DND-41 (cell line): ENCODE measurements around the gene PSMD13.
"Not testable (repeated sequence)": the region's sequence is repeated elsewhere in the genome, so short reads cannot be mapped to it uniquely, and the experiment has no call there.

Experiments
- ATAC-seq: fragments of 200-7000 bp; cut with Tn5 transposase; 3 replicates; pipeline ENCODE4 v1.9.1; 2021; ENCODE audit warnings: low read depth; ENCODE audit not compliant: insufficient read depth
- DNase-seq: peaks from one replicate; pipeline ENCODE4 v3.0.0-alpha.2; 2020
- H2AFZ ChIP-seq: 2 replicates; pipeline ENCODE4 v1.6.0; 2012; ENCODE audit warnings: low read depth, low read length
- H3K27ac ChIP-seq: 2 replicates; pipeline ENCODE4 v1.5.1; 2012; ENCODE audit warnings: low read length, inconsistent platforms
- H3K27me3 ChIP-seq: fragments of 200-600 bp; sonication (generic); 2 replicates; pipeline ENCODE4 v1.6.0; 2012; ENCODE audit warnings: low read length, mild to moderate bottlenecking, inconsistent platforms; ENCODE audit not compliant: insufficient read depth, poor library complexity
- H3K36me3 ChIP-seq: 2 replicates; pipeline ENCODE4 v1.5.1; 2012; ENCODE audit warnings: low read length, inconsistent platforms; ENCODE audit not compliant: insufficient read depth
- H3K4me1 ChIP-seq: 2 replicates; pipeline ENCODE4 v1.5.1; 2012; ENCODE audit warnings: mild to moderate bottlenecking, low read length; ENCODE audit not compliant: insufficient read depth
- H3K4me2 ChIP-seq: 2 replicates; pipeline ENCODE4 v1.6.0; 2012; ENCODE audit warnings: mild to moderate bottlenecking, moderate library complexity, low read length, inconsistent platforms; ENCODE audit not compliant: insufficient read depth
- H3K4me3 ChIP-seq, 2 experiments: fragments of 200-600 bp in 1 of 2; shearing (Covaris generic) in 1 of 2; 2 replicates each; pipeline ENCODE4 v1.5.1; 2012 to 2016; ENCODE audit warnings: inconsistent platforms in 2 of 2, low read length in 2 of 2, mild to moderate bottlenecking in 2 of 2, low read depth in 1 of 2, moderate library complexity in 1 of 2
- H3K79me2 ChIP-seq: 2 replicates; pipeline ENCODE4 v1.6.0; 2012; ENCODE audit warnings: low read length, inconsistent platforms; ENCODE audit not compliant: insufficient read depth
- H3K9ac ChIP-seq: 2 replicates; pipeline ENCODE4 v1.6.0; 2012; ENCODE audit warnings: low read depth, mild to moderate bottlenecking, inconsistent platforms, low read length, moderate library complexity
- H3K9me3 ChIP-seq: 2 replicates; pipeline ENCODE4 v1.5.1; 2012; ENCODE audit warnings: low read length, moderate library complexity, mild to moderate bottlenecking, inconsistent platforms; ENCODE audit not compliant: insufficient read depth, severe bottlenecking
- H4K20me1 ChIP-seq: 2 replicates; pipeline ENCODE4 v1.6.0; 2012; ENCODE audit warnings: low read length; ENCODE audit not compliant: insufficient read depth
- EZH2 ChIP-seq: IDR thresholded peaks from 3 replicates; pipeline ENCODE4 v1.6.1; 2012; ENCODE audit warnings: borderline replicate concordance, low read depth, mild to moderate bottlenecking, moderate library complexity, low read length, inconsistent platforms; ENCODE audit not compliant: severe bottlenecking
- TF ChIP-seq, protein P1 (sequence below): IDR thresholded peaks from 2 replicates; pipeline ENCODE4 v1.5.1; 2012; ENCODE audit warnings: borderline replicate concordance, low read length, moderate library complexity, mild to moderate bottlenecking; ENCODE audit not compliant: poor library complexity, severe bottlenecking; ENCODE audit errors: extremely low read depth

The PSMD13 gene

DNA sequence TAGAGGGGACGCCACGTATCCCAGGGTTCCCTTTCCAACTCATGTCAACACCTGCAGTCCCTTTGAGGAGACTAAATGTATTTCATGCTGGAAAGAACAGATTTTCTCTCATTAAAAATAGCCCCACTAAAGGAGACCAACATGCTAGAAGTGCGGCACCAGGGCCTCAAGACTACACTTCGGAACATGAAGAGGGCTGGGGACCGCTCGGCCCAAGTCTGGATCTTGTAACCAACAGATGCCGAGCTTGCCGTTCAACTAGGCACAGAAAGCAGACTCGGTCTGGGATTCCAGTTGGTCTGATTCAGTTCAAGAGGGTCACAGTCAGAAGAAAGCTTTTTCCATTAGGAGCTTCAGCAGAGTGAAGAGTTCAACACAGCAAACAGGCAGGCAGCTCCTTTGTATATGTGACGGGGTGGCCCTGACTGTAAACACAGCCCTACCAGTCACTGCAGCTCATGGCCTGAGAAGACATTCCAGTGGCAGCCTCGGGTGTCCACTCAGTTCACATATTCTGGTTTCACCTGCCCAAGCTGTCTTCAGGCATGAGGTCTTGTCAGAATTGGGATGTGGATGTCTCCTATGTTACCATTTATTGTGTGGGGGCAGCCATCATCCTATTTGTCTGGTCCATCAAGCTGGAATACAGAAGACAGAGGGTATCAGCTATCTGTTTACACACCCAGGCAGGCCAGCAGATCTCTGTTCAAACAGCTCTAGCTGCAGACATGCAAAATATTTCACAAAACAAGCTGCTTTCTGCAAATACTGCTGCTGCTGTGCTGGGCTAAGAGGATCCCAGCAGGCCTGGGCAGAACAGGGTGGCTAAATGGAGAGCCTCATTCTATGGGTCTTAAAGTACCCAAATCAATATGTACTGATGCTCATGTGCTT, 20.4 kb upstream of the PSMD13 start:
- Histone ChIP-seq H4K20me1 (peaks cover 27% of the 10 kb centered on the region), H3K79me2 (peaks cover under 1% of the 10 kb centered on the region; the same call in 1 of the 2 replicates), H3K27ac (no peak overlapping the region), H3K36me3 (peaks cover 50% of the 10 kb centered on the region), H2AFZ (no peak overlapping the region), H3K4me2 (no peak overlapping the region), H3K9ac (no peak overlapping the region), H3K4me3 (no peak overlapping the region), H3K4me1 (peaks cover 7% of the 10 kb centered on the region; the same call in 1 of the 2 replicates), H3K9me3 (no peaks in the 10 kb centered on the region), H3K27me3 (no peaks in the 10 kb centered on the region)
- ATAC-seq, result peak; percentile 15; the same call in 1 of the 3 replicates
- DNase-seq, result no peak
- no peak for TF ChIP-seq EZH2
- TF ChIP-seq, protein P1, sequence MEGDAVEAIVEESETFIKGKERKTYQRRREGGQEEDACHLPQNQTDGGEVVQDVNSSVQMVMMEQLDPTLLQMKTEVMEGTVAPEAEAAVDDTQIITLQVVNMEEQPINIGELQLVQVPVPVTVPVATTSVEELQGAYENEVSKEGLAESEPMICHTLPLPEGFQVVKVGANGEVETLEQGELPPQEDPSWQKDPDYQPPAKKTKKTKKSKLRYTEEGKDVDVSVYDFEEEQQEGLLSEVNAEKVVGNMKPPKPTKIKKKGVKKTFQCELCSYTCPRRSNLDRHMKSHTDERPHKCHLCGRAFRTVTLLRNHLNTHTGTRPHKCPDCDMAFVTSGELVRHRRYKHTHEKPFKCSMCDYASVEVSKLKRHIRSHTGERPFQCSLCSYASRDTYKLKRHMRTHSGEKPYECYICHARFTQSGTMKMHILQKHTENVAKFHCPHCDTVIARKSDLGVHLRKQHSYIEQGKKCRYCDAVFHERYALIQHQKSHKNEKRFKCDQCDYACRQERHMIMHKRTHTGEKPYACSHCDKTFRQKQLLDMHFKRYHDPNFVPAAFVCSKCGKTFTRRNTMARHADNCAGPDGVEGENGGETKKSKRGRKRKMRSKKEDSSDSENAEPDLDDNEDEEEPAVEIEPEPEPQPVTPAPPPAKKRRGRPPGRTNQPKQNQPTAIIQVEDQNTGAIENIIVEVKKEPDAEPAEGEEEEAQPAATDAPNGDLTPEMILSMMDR, result no peak

- no peak for DNase-seq
- H3K9me3 ChIP-seq, result no peaks in the 10 kb centered on the region
Observed at GRCh38 chr11:217704-218103, 19.1 kb upstream of the PSMD13 start.

DNA sequence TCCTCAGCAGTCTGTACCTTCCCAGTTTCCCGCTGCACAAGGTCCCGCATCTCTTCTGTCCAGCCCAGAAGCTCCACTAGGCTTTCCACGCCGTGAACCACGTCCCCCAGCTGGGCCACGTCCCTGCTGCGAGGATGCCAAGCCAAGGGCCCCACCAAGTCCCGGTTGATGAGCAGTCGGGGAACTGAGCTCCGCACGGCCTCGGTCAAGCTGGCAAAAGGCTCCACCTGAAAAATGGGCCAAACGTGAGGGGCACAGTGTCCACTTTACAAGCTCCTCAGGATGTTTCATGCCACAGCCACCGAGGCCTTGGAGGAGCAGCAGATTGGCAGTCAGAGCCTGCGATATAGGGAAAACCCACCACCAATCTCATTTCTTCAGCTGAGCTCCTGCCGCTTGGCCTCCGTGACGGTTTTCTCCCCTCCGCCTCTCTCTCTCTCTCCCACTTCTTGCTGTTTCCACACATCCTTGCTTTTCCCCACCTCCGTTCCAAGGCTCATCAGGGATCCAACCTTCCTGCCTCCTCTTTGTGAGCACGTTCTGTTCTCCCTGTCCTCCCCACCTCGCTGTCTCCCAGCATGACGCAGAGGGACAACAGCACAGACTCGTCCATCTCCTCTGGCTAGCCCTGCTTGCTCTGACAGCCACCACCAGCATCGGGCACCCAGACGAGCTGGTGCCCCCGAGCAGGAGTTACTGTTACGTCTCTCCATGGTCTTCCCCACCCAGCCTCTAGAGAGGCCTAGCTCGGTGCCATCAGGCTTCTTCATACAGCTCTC, 17.8 kb upstream of the PSMD13 start:
- Histone ChIP-seq H3K9ac (no peak overlapping the region), H4K20me1 (peaks cover 10% of the 10 kb centered on the region; the same call in 1 of the 2 replicates), H2AFZ (no peak overlapping the region), H3K27ac (no peak overlapping the region), H3K36me3 (peaks cover 30% of the 10 kb centered on the region), H3K9me3 (no peaks in the 10 kb centered on the region), H3K27me3 (no peaks in the 10 kb centered on the region), H3K79me2 (no peaks in the 10 kb centered on the region), H3K4me2 (no peak overlapping the region), H3K4me3 (no peak overlapping the region), H3K4me1 (no peaks in the 10 kb centered on the region)
- DNase-seq (no peak), ATAC-seq (no peak)
- no peak for TF ChIP-seq EZH2
- TF ChIP-seq, protein P1, result no peak

More at GRCh38 chr11:217704-218103, 19.1 kb upstream of the PSMD13 start:
- Histone ChIP-seq H3K27me3 (no peaks in the 10 kb centered on the region), H3K36me3 (peaks cover 37% of the 10 kb centered on the region), H4K20me1 (peaks cover 15% of the 10 kb centered on the region), H3K9ac (no peak overlapping the region), H3K4me1 (0 out of 2 replicates have a peak, but pooled peaks cover 4% of the 10 kb centered on the region), H3K79me2 (no peaks in the 10 kb centered on the region), H3K27ac (no peak overlapping the region), H3K4me2 (no peak overlapping the region), H3K4me3 (no peak overlapping the region), H2AFZ (no peak overlapping the region)
- ATAC-seq, result no peak
- TF ChIP-seq, protein P1, result no peak
- TF ChIP-seq EZH2, result no peak

GRCh38 chr11:220641-221215, 16.0 kb upstream of the PSMD13 start:
- not testable (repeated sequence) for DNase-seq, H3K9me3 ChIP-seq, H3K4me2 ChIP-seq, H4K20me1 ChIP-seq, H2AFZ ChIP-seq, H3K4me1 ChIP-seq, H3K27me3 ChIP-seq, H3K79me2 ChIP-seq, H3K9ac ChIP-seq, ATAC-seq, H3K27ac ChIP-seq, H3K4me3 ChIP-seq
- H3K36me3 ChIP-seq, result peaks cover 13% of the 10 kb centered on the region
